ELR (cell line): ENCODE data around the gene TRIM27.
"Not testable (repeated sequence)": the region's sequence is repeated elsewhere in the genome, so short reads cannot be mapped to it uniquely, and the experiment has no call there.

Experiments used
- DNase-seq: peaks from one replicate; pipeline ENCODE4 v3.0.0-alpha.2; 2015; ENCODE audit warnings: low read depth

The TRIM27 gene

GRCh38 chr6:28923318-28924102, at the start of gene TRIM27:
TRIM27 (minus strand) TSS chr6:28923985; CDS start chr6:28923632, 353 bp downstream.
- peak; percentile 92 for DNase-seq

- DNase-seq, result not testable (repeated sequence)
Measured at GRCh38 chr6:28970056-28970455, 46.3 kb upstream of the TRIM27 start.

DNA sequence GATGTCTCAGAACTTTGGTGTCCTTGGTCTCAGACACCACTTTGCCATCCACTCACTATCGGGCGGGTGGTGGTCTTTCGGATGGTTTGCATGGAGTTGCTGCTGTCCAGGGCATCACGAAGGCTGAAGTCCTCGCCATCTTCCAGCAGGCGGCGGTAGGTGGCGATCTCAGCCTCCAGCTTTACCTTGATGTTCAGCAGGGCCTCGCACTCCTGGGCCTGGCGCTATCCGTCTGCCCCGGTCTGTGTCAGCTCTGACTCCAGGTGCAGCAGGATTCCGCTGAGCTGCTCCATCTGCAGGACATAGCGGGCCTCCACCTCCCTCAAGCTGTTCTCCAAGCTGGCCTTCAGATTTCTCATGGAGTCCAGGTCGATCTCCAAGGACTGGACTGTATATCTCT, 45.3 kb upstream of the TRIM27 start:
- no peak for DNase-seq

- no peak for DNase-seq
Measured at GRCh38 chr6:28968476-28968875, 44.7 kb upstream of the TRIM27 start.

GRCh38 chr6:28965706-28966105, 41.9 kb upstream of the TRIM27 start:
- no peak for DNase-seq

- no peak for DNase-seq
Measured at GRCh38 chr6:28960846-28961500, 37.2 kb upstream of the TRIM27 start.

DNA sequence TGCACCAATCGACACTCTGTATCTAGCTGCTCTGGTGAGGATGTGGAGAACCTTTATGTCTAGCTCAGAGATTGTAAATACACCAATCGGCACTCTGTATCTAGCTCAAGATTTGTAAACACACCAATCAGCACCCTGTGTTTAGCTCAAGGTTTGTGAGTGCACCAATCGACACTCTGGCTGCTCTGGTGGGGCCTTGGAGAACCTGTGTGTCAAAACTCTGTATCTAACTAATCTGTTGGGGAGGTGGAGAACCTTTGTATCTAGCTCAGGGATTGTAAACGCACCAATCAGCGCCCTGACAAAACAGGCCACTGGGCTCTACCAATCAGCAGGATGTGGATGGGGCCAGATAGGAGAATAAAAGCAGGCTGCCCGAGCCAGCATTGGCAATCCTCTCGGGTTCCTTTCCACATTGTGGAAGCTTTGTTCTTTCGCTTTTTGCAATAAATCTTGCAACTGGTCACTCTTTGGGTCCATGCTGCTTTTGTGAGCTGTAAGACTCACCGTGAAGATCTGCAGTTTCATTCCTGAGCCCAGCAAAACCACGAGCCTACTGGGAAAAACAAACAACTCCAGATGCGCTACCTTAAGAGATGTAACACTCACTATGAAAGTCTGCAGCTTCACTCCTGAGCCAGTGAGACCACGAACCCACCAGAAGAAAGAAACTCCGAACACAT, 34.9 kb upstream of the TRIM27 start:
- DNase-seq, result not testable (repeated sequence)

DNA sequence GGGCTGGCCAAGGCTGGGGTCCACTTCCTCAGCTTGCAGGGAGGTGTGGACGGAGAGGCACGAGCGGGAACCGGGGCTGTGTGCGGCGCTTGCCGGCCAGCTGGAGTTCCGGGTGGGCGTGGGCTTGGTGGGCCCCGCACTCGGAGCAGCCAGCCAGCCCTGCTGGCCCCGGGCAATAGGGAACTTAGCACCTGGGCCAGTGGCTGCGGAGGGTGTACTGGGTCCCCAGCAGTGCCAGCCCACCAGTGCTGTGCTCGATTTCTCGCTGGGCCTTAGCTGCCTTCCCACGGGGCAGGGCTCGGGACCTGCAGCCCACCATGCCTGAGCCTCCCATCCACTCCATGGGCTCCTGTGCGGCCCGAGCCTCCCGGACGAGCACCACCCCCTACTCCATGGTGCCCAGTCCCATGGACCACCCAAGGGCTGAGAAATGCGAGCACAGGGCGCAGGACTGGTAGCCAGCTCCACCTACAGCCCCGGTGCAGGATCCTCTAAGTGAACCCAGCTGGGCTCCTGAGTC, 34.1 kb upstream of the TRIM27 start:
- not testable (repeated sequence) for DNase-seq

- DNase-seq, result no peak
Measured at GRCh38 chr6:28956331-28956730, 32.5 kb upstream of the TRIM27 start.

GRCh38 chr6:28953585-28954258, 29.9 kb upstream of the TRIM27 start:
- DNase-seq, result peak; percentile 42

DNA sequence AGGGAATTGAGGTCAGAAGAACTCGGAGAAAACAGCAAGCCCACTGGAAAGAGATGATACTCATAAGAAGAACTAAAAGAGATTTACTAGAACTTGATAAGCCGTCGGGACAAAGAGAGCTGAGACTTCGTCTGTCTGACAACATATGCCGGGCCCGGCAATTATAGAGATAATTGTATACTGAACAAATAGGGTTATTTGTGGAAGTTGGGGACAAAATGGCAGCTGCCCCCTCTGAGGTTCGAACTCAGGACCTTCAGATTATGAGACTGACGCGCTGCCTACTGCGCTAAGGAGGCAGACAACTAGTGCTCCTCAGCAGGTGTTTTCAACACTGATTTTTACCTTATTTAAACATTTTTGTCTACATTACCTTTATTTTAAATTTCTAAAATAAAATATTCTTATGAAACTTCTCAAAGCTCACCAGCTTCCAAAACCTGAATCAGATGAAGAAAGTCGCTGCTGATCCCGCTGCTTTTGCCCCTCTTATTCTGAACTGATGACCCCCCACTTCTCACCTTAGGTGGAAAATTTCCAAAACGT, 29.3 kb upstream of the TRIM27 start:
- peak; percentile 82 for DNase-seq

- DNase-seq, result not testable (repeated sequence)
Measured at GRCh38 chr6:28949656-28950195, 25.9 kb upstream of the TRIM27 start.

GRCh38 chr6:28948782-28949486, 25.1 kb upstream of the TRIM27 start:
- peak; percentile 19 for DNase-seq

- peak; percentile 86 for DNase-seq
Measured at GRCh38 chr6:28947831-28948270, 24.1 kb upstream of the TRIM27 start.

GRCh38 chr6:28947067-28947765, 23.4 kb upstream of the TRIM27 start:
- no peak for DNase-seq

- DNase-seq, result no peak
Measured at GRCh38 chr6:28945349-28945748, 21.6 kb upstream of the TRIM27 start.

- peak; percentile 84 for DNase-seq
Measured at GRCh38 chr6:28944412-28944865, 20.7 kb upstream of the TRIM27 start.

- peak; percentile 85 for DNase-seq
Measured at GRCh38 chr6:28943557-28944411, 20.0 kb upstream of the TRIM27 start.

- no peak for DNase-seq
Measured at GRCh38 chr6:28943223-28943556, 19.4 kb upstream of the TRIM27 start.
